ENCODE measurements around the gene RSPO3. TPM values are rescaled to one million over a fixed set of nuclear protein-coding genes. Genes with fewer than 3 reads are reported as not detected.
A peak's percentile ranks its signal among the peaks of the same experiment; 100 is the strongest.

RSPO3 gene
- total and polyA plus RNA-seq, 4 donors = 2.5 to 4.0 (median 3.6) TPM

GRCh38 chr6:127103482-127103881, 15.0 kb upstream of the RSPO3 start:
- H3K27me3 ChIP-seq (ENCODE audit: control insufficient read depth, insufficient read depth, low read length) = no peaks in the 10 kb centered on the region
- no peak overlapping the region for H3K4me3 ChIP-seq (ENCODE audit: low read depth, low read length)
- DNase-seq (ENCODE audit: low read depth in 4 of 6, low spot score in 6 of 6) = no peak
- H3K27ac ChIP-seq (ENCODE audit: low read depth, low read length) = no peak overlapping the region
- no peaks in the 10 kb centered on the region for H3K4me1 ChIP-seq (ENCODE audit: control insufficient read depth, insufficient read depth, low read length)
- 67% methylated on average over 1 of the region's 2 CpGs for WGBS (ENCODE audit: insufficient coverage)
- no peaks in the 10 kb centered on the region for H3K36me3 ChIP-seq (ENCODE audit: control insufficient read depth, insufficient read depth, low read length)
- H3K9me3 ChIP-seq (ENCODE audit: control insufficient read depth, insufficient read depth, low read length) = no peaks in the 10 kb centered on the region

GRCh38 chr6:127107916-127108315, 10.6 kb upstream of the RSPO3 start:
- Histone ChIP-seq H3K27me3 (ENCODE audit: control insufficient read depth, insufficient read depth, low read length) (no peaks in the 10 kb centered on the region), H3K36me3 (ENCODE audit: control insufficient read depth, insufficient read depth, low read length) (no peaks in the 10 kb centered on the region), H3K4me1 (ENCODE audit: control insufficient read depth, insufficient read depth, low read length) (no peaks in the 10 kb centered on the region), H3K27ac (ENCODE audit: low read depth, low read length) (no peak overlapping the region), H3K4me3 (ENCODE audit: low read depth, low read length) (no peak overlapping the region), H3K9me3 (ENCODE audit: control insufficient read depth, insufficient read depth, low read length) (no peaks in the 10 kb centered on the region)
- DNase-seq (ENCODE audit: low read depth in 4 of 6, low spot score in 6 of 6) = no peak

- DNase-seq (ENCODE audit: low read depth in 4 of 6, low spot score in 6 of 6) = no peak
- Histone ChIP-seq H3K36me3 (ENCODE audit: control insufficient read depth, insufficient read depth, low read length) (no peaks in the 10 kb centered on the region), H3K27me3 (ENCODE audit: control insufficient read depth, insufficient read depth, low read length) (peaks cover 9% of the 10 kb centered on the region), H3K9me3 (ENCODE audit: control insufficient read depth, insufficient read depth, low read length) (no peaks in the 10 kb centered on the region), H3K27ac (ENCODE audit: low read depth, low read length) (no peak overlapping the region), H3K4me3 (ENCODE audit: low read depth, low read length) (no peak overlapping the region), H3K4me1 (ENCODE audit: control insufficient read depth, insufficient read depth, low read length) (no peaks in the 10 kb centered on the region)
- 100% methylated on average over 1 of the region's 3 CpGs for WGBS (ENCODE audit: insufficient coverage)
Measured at GRCh38 chr6:127110712-127111111, 7.8 kb upstream of the RSPO3 start.

GRCh38 chr6:127111526-127111925, 6.9 kb upstream of the RSPO3 start:
- peaks cover 17% of the 10 kb centered on the region for H3K27me3 ChIP-seq (ENCODE audit: control insufficient read depth, insufficient read depth, low read length)
- no peak for DNase-seq (ENCODE audit: low read depth in 4 of 6, low spot score in 6 of 6)
- H3K36me3 ChIP-seq (ENCODE audit: control insufficient read depth, insufficient read depth, low read length) = no peaks in the 10 kb centered on the region
- H3K4me1 ChIP-seq (ENCODE audit: control insufficient read depth, insufficient read depth, low read length) = no peaks in the 10 kb centered on the region
- WGBS (ENCODE audit: insufficient coverage) = 100% methylated on average over 1 of the region's 4 CpGs
- H3K4me3 ChIP-seq (ENCODE audit: low read depth, low read length) = no peak overlapping the region
- H3K27ac ChIP-seq (ENCODE audit: low read depth, low read length) = no peak overlapping the region
- no peaks in the 10 kb centered on the region for H3K9me3 ChIP-seq (ENCODE audit: control insufficient read depth, insufficient read depth, low read length)

- H3K27ac ChIP-seq (ENCODE audit: low read depth, low read length) = no peak overlapping the region
- peaks cover 38% of the 10 kb centered on the region for H3K27me3 ChIP-seq (ENCODE audit: control insufficient read depth, insufficient read depth, low read length)
- no peak for DNase-seq (ENCODE audit: low read depth in 4 of 6, low spot score in 6 of 6)
- WGBS (ENCODE audit: insufficient coverage) = 86% methylated on average over 1 of the region's 1 CpG
- peaks cover 6% of the 10 kb centered on the region for H3K4me1 ChIP-seq (ENCODE audit: control insufficient read depth, insufficient read depth, low read length)
- H3K9me3 ChIP-seq (ENCODE audit: control insufficient read depth, insufficient read depth, low read length) = no peaks in the 10 kb centered on the region
- no peaks in the 10 kb centered on the region for H3K36me3 ChIP-seq (ENCODE audit: control insufficient read depth, insufficient read depth, low read length)
- no peak overlapping the region for H3K4me3 ChIP-seq (ENCODE audit: low read depth, low read length)
Measured at GRCh38 chr6:127114214-127114760, 4.2 kb upstream of the RSPO3 start.

GRCh38 chr6:127115084-127115655, 3.3 kb upstream of the RSPO3 start:
- WGBS (ENCODE audit: insufficient coverage) = 100% methylated on average over 1 of the region's 2 CpGs
- DNase-seq (ENCODE audit: low read depth in 4 of 6, low spot score in 6 of 6) = peak in 1 of 6 donors; percentile 33
- Histone ChIP-seq H3K4me3 (ENCODE audit: low read depth, low read length) (no peak overlapping the region), H3K4me1 (ENCODE audit: control insufficient read depth, insufficient read depth, low read length) (peaks cover 15% of the 10 kb centered on the region), H3K36me3 (ENCODE audit: control insufficient read depth, insufficient read depth, low read length) (no peaks in the 10 kb centered on the region), H3K27ac (ENCODE audit: low read depth, low read length) (no peak overlapping the region), H3K27me3 (ENCODE audit: control insufficient read depth, insufficient read depth, low read length) (peaks cover 47% of the 10 kb centered on the region), H3K9me3 (ENCODE audit: control insufficient read depth, insufficient read depth, low read length) (no peaks in the 10 kb centered on the region)

- Histone ChIP-seq H3K4me1 (ENCODE audit: control insufficient read depth, insufficient read depth, low read length) (peaks cover 21% of the 10 kb centered on the region), H3K36me3 (ENCODE audit: control insufficient read depth, insufficient read depth, low read length) (no peaks in the 10 kb centered on the region), H3K27me3 (ENCODE audit: control insufficient read depth, insufficient read depth, low read length) (peaks cover 53% of the 10 kb centered on the region), H3K27ac (ENCODE audit: low read depth, low read length) (no peak overlapping the region), H3K9me3 (ENCODE audit: control insufficient read depth, insufficient read depth, low read length) (no peaks in the 10 kb centered on the region), H3K4me3 (ENCODE audit: low read depth, low read length) (no peak overlapping the region)
- WGBS (ENCODE audit: insufficient coverage) = no CpG with 5 or more reads among the region's 3 CpGs
- DNase-seq (ENCODE audit: low read depth in 4 of 6, low spot score in 6 of 6) = no peak
Measured at GRCh38 chr6:127115746-127116145, 2.7 kb upstream of the RSPO3 start.

GRCh38 chr6:127117979-127118297, 533 bp upstream of the RSPO3 start:
- DNase-seq (ENCODE audit: low read depth in 4 of 6, low spot score in 6 of 6) = no peak
- Histone ChIP-seq H3K4me3 (ENCODE audit: low read depth, low read length) (peak overlapping the region; percentile 39), H3K27ac (ENCODE audit: low read depth, low read length) (no peak overlapping the region), H3K9me3 (ENCODE audit: control insufficient read depth, insufficient read depth, low read length) (no peaks in the 10 kb centered on the region), H3K4me1 (ENCODE audit: control insufficient read depth, insufficient read depth, low read length) (peaks cover 27% of the 10 kb centered on the region), H3K36me3 (ENCODE audit: control insufficient read depth, insufficient read depth, low read length) (no peaks in the 10 kb centered on the region), H3K27me3 (ENCODE audit: control insufficient read depth, insufficient read depth, low read length) (peaks cover 61% of the 10 kb centered on the region)
- WGBS (ENCODE audit: insufficient coverage) = 0% methylated on average over 13 of the region's 19 CpGs

GRCh38 chr6:127119102-127120022, 891 bp downstream of the RSPO3 start:
- Histone ChIP-seq H3K9me3 (ENCODE audit: control insufficient read depth, insufficient read depth, low read length) (no peaks in the 10 kb centered on the region), H3K27me3 (ENCODE audit: control insufficient read depth, insufficient read depth, low read length) (peaks cover 59% of the 10 kb centered on the region), H3K27ac (ENCODE audit: low read depth, low read length) (no peak overlapping the region), H3K4me3 (ENCODE audit: low read depth, low read length) (peak overlapping the region; percentile 51), H3K36me3 (ENCODE audit: control insufficient read depth, insufficient read depth, low read length) (no peaks in the 10 kb centered on the region), H3K4me1 (ENCODE audit: control insufficient read depth, insufficient read depth, low read length) (peaks cover 27% of the 10 kb centered on the region)
- peak in 2 of 6 donors; percentile 40 to 44 for DNase-seq (ENCODE audit: low read depth in 4 of 6, low spot score in 6 of 6)
- under 1% methylated on average over 81 of the region's 82 CpGs for WGBS (ENCODE audit: insufficient coverage)
